IMR-90 (cell line): Measurements from ENCODE around the gene MIER2. TPM values are rescaled to one million over a fixed set of nuclear protein-coding genes. Genes with fewer than 3 reads are reported as not detected.

ENCODE experiments used
- ATAC-seq: fragments of 200-7000 bp; cut with Tn5 transposase; 2 replicates; pipeline ENCODE4 v1.9.1; 2020; ENCODE audit warnings: low read depth, mild to moderate bottlenecking, moderate library complexity
- BruUV-seq: library from RNA; stranded (reverse); fragments of 400-500 nt; replicated peaks from 2 replicates; lab custom pipeline; 2021; lab: Mats Ljungman, UMichigan
- CTCF ChIA-PET: fragments of 300-600 bp; formaldehyde crosslinking; extraction: SDS; loops from one replicate; lab custom pipeline; 2021; ENCODE audit warnings: antibody characterized with exemption; lab: Yijun Ruan, JAX
- POLR2A ChIA-PET: fragments of 300-600 bp; sonication (Branson Sonifier 250); formaldehyde crosslinking; loops from one replicate; lab custom pipeline; 2022; ENCODE audit warnings: antibody characterized with exemption; ENCODE audit not compliant: unreplicated experiment; lab: Charles Lee
- DNase-seq: peaks from one replicate; pipeline ENCODE4 v3.0.0; 2013
- H2AFZ ChIP-seq: replicated peaks from 2 replicates; pipeline ENCODE3; 2013; ENCODE audit warnings: low read length, mild to moderate bottlenecking; ENCODE audit not compliant: poor library complexity
- H2AK5ac ChIP-seq: 2 replicates; pipeline ENCODE4 v1.6.1; 2013; ENCODE audit warnings: low read depth, low read length, inconsistent platforms
- H2AK9ac ChIP-seq: replicated peaks from 2 replicates; pipeline ENCODE3; 2013; ENCODE audit warnings: mild to moderate bottlenecking, low read depth, low read length, moderate library complexity; ENCODE audit not compliant: poor library complexity
- H2BK120ac ChIP-seq: 2 replicates; pipeline ENCODE4 v1.6.1; 2013; ENCODE audit warnings: low read depth, low read length, inconsistent platforms
- H2BK15ac ChIP-seq: 3 replicates; pipeline ENCODE4 v1.6.1; 2013; ENCODE audit warnings: low read depth, low read length, inconsistent platforms
- H2BK20ac ChIP-seq: 2 replicates; pipeline ENCODE4 v1.6.1; 2013; ENCODE audit warnings: low read depth, mild to moderate bottlenecking, inconsistent platforms, low read length, moderate library complexity
- H2BK5ac ChIP-seq: 2 replicates; pipeline ENCODE4 v1.6.1; 2013; ENCODE audit warnings: mild to moderate bottlenecking, low read depth, low read length, inconsistent platforms; ENCODE audit not compliant: poor library complexity, severe bottlenecking
- H3K14ac ChIP-seq: replicated peaks from 2 replicates; pipeline ENCODE4 v1.6.1; 2013; ENCODE audit warnings: low read depth, low read length, inconsistent platforms
- H3K18ac ChIP-seq: 2 replicates; pipeline ENCODE4 v1.6.1; 2013; ENCODE audit warnings: low read depth, low read length, control low read depth
- H3K23ac ChIP-seq: 2 replicates; pipeline ENCODE4 v1.6.1; 2013; ENCODE audit warnings: low read depth, low read length, inconsistent platforms
- H3K27ac ChIP-seq: 2 replicates; pipeline ENCODE4 v1.5.1; 2013; ENCODE audit warnings: mild to moderate bottlenecking, control low read depth, low read length; ENCODE audit not compliant: insufficient read depth
- H3K27me3 ChIP-seq: 2 replicates; pipeline ENCODE4 v1.6.1; 2013; ENCODE audit warnings: low read length; ENCODE audit not compliant: control insufficient read depth, insufficient read depth
- H3K36me3 ChIP-seq: 2 replicates; pipeline ENCODE4 v1.6.1; 2013; ENCODE audit warnings: low read length, mixed read lengths; ENCODE audit not compliant: control insufficient read depth, insufficient read depth
- H3K4ac ChIP-seq: 2 replicates; pipeline ENCODE4 v1.6.1; 2013; ENCODE audit warnings: low read depth, low read length, inconsistent platforms
- H3K4me1 ChIP-seq: 2 replicates; pipeline ENCODE4 v1.6.1; 2013; ENCODE audit warnings: low read length, mixed read lengths; ENCODE audit not compliant: control insufficient read depth, insufficient read depth
- H3K4me2 ChIP-seq: 2 replicates; pipeline ENCODE4 v1.6.1; 2013; ENCODE audit warnings: low read depth, mild to moderate bottlenecking, control low read depth, low read length, moderate library complexity
- H3K4me3 ChIP-seq: 2 replicates; pipeline ENCODE4 v1.5.1; 2013; ENCODE audit warnings: low read depth, mild to moderate bottlenecking, control low read depth, low read length, moderate library complexity; ENCODE audit not compliant: insufficient read depth
- H3K56ac ChIP-seq: 2 replicates; pipeline ENCODE4 v1.6.1; 2013; ENCODE audit warnings: low read length, inconsistent platforms; ENCODE audit not compliant: insufficient read depth; ENCODE audit errors: extremely low read depth
- H3K79me1 ChIP-seq, 2 experiments: 2 replicates each; pipeline ENCODE4 v1.6.1; 2013; ENCODE audit warnings: low read length in 2 of 2, inconsistent platforms in 1 of 2, low read depth in 1 of 2
- H3K9ac ChIP-seq: 2 replicates; pipeline ENCODE4 v1.6.1; 2013; ENCODE audit warnings: low read depth, low read length, control low read depth
- H3K9me1 ChIP-seq: 2 replicates; pipeline ENCODE4 v1.6.1; 2013; ENCODE audit warnings: low read length, inconsistent platforms; ENCODE audit not compliant: insufficient read depth
- H3K9me3 ChIP-seq: 2 replicates; pipeline ENCODE4 v1.6.1; 2013; ENCODE audit warnings: low read length; ENCODE audit not compliant: control insufficient read depth, insufficient read depth
- H4K20me1 ChIP-seq: 2 replicates; pipeline ENCODE4 v1.6.1; 2013; ENCODE audit warnings: low read length, inconsistent platforms; ENCODE audit not compliant: insufficient read depth
- H4K5ac ChIP-seq: 2 replicates; pipeline ENCODE4 v1.6.1; 2013; ENCODE audit warnings: mild to moderate bottlenecking, low read depth, low read length, control low read depth
- H4K8ac ChIP-seq, 2 experiments: 2 replicates each; pipeline ENCODE4 v1.6.1; 2013; ENCODE audit warnings: low read depth in 2 of 2, low read length in 2 of 2, control low read depth in 1 of 2, inconsistent platforms in 1 of 2
- H4K91ac ChIP-seq: 2 replicates; pipeline ENCODE4 v1.6.1; 2013; ENCODE audit warnings: low read depth, low read length, inconsistent platforms; ENCODE audit not compliant: insufficient read depth
- BHLHE40 ChIP-seq: fragments of 150-350 bp; IDR thresholded peaks from 2 replicates; pipeline ENCODE4 v1.6.1; 2016; ENCODE audit warnings: mild to moderate bottlenecking, low read depth, low read length
- CHD1 ChIP-seq: IDR thresholded peaks from 2 replicates; pipeline ENCODE4 v1.6.1; 2012; ENCODE audit warnings: low read depth, low read length, improper control_type of control experiment
- FOS ChIP-seq: fragments of 150-350 bp; IDR thresholded peaks from 2 replicates; pipeline ENCODE4 v1.6.1; 2016; ENCODE audit warnings: low read depth, low read length
- MAFK ChIP-seq: IDR thresholded peaks from 2 replicates; pipeline ENCODE4 v1.6.1; 2012; ENCODE audit warnings: low read depth, low read length, improper control_type of control experiment
- MAZ ChIP-seq: IDR thresholded peaks from 2 replicates; pipeline ENCODE4 v1.6.1; 2012; ENCODE audit warnings: low read depth, mild to moderate bottlenecking, low read length, improper control_type of control experiment, moderate library complexity, borderline replicate concordance
- MXI1 ChIP-seq: IDR thresholded peaks from 2 replicates; pipeline ENCODE4 v1.6.1; 2012; ENCODE audit warnings: low read depth, mild to moderate bottlenecking, low read length, moderate library complexity, borderline replicate concordance
- NFE2L2 ChIP-seq: fragments of 150-350 bp; IDR thresholded peaks from 2 replicates; pipeline ENCODE4 v1.6.1; 2016; ENCODE audit warnings: low read depth, mild to moderate bottlenecking, low read length
- POLR2A ChIP-seq: IDR thresholded peaks from 2 replicates; pipeline ENCODE4 v1.6.1; 2012; ENCODE audit warnings: mild to moderate bottlenecking, low read depth, low read length
- RAD21 ChIP-seq: IDR thresholded peaks from 2 replicates; pipeline ENCODE4 v1.6.1; 2012; ENCODE audit warnings: low read length, improper control_type of control experiment
- RFX5 ChIP-seq: IDR thresholded peaks from 2 replicates; pipeline ENCODE4 v1.8.0; 2012; ENCODE audit warnings: low read depth, mild to moderate bottlenecking, low read length, moderate library complexity
- SMC3 ChIP-seq: fragments of 150-350 bp; IDR thresholded peaks from 2 replicates; pipeline ENCODE4 v1.6.1; 2016; ENCODE audit warnings: low read depth, mild to moderate bottlenecking, antibody characterized with exemption, low read length, moderate library complexity
- WGBS, 2 experiments: methylation state at CpG; one replicate each; pipeline versions ENCODE4 v1.1.5 to v1.1.7; 2013; ENCODE audit warnings: missing lambda C conversion rate in 2 of 2; ENCODE audit not compliant: insufficient read length in 1 of 2; ENCODE audit errors: extremely low coverage in 2 of 2; 5-methylcytosine and 5-hydroxymethylcytosine counted together
- dilution Hi-C: fragments of 300-500 bp; cut with HindIII; formaldehyde crosslinking; loops from one replicate; pipeline ENCODE4 v1.14.3; 2018; ENCODE audit warnings: low sequenced_read_pairs; ENCODE audit not compliant: unreplicated experiment
- in situ Hi-C: fragments of 300-500 bp; cut with MboI; formaldehyde crosslinking; loops from 3 replicates; pipeline ENCODE4 v1.14.3; 2019; ENCODE audit warnings: low sequenced_read_pairs, inconsistent platforms, mixed read lengths
- intact Hi-C: fragments of 100-400 bp; cut with micrococcal nuclease; formaldehyde crosslinking; loops from 2 replicates; pipeline ENCODE4 v1.10.0; 2022
- polyA plus RNA-seq, 3 experiments: library from polyadenylated mRNA; depleted of rRNA; stranded (reverse); fragments of >200 nt; gene quantifications; 2 replicates each; pipeline ENCODE4 v1.2.3, GENCODE V29; 2012; ENCODE audit warnings: low replicate concordance in 1 of 3
- total RNA-seq: library from RNA; depleted of rRNA; stranded (reverse); fragments of >200 nt; gene quantifications from 2 replicates; pipeline ENCODE4 v1.2.3, GENCODE V29; 2012
- TF ChIP-seq, protein P1 (sequence below): fragments of 150-350 bp; IDR thresholded peaks from 2 replicates; pipeline ENCODE4 v1.6.1; 2016; ENCODE audit warnings: low read depth, mild to moderate bottlenecking, low read length, moderate library complexity, borderline replicate concordance
- TF ChIP-seq, protein P2 (sequence below): fragments of 150-350 bp; IDR thresholded peaks from 2 replicates; pipeline ENCODE4 v1.6.1; 2017; ENCODE audit warnings: mild to moderate bottlenecking, antibody characterized with exemption, low read length, low read depth

Gene MIER2
- total and polyA plus RNA-seq, 2 of the 4 experiments (the other 2 are of a cell fraction) = 28.0 to 28.4 TPM

DNA sequence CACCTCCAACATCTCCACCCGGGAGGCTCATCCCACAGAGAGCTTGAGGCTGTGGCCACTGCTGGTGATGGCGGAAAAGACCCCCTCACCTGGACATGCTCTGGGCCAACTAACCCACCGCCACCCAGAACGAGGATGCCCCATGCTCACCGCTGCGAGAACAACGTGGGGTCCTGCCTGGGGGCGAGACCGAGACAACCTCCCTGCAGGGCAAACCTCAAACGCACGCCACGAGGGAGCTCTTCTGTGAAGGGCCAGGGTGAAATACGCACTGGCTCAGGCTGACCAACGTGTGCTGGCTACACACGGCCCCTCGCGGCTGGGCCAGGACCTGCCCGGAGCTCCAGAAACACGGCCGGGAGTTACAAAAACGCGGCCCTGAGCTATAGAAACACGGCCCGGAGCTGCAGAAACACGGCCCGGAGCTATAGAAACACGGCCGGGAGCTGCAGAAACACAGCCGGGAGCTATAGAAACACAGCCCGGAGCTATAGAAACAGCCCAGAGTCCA, 34.4 kb downstream of the MIER2 start:
- no peak overlapping the region for H2BK120ac ChIP-seq
- no peaks in the 10 kb centered on the region for H3K4me1 ChIP-seq
- 0 out of 2 replicates have a peak, but pooled peaks cover 2% of the 10 kb centered on the region for H3K9me1 ChIP-seq
- ChIA-PET POLR2A (no interaction called here), CTCF (interaction anchor here (0.6 kb wide), 1 partner anchor 14 kb away, joined by 3 read pairs; no protein-coding TSS in a partner anchor)
- H4K20me1 ChIP-seq = peaks cover 46% of the 10 kb centered on the region
- peaks cover 73% of the 10 kb centered on the region for H3K36me3 ChIP-seq
- H3K27ac ChIP-seq = no peak overlapping the region
- H3K23ac ChIP-seq = no peak overlapping the region
- H4K91ac ChIP-seq = no peak overlapping the region
- no peak overlapping the region for H2AK9ac ChIP-seq
- H2AFZ ChIP-seq = no peak overlapping the region
- ATAC-seq (no peak), DNase-seq (no peak)
- BruUV-seq = no TSS peak
- no peak overlapping the region for H2AK5ac ChIP-seq
- dilution Hi-C loops (no loop called here), in situ Hi-C loops (no loop called here), intact Hi-C loops (no loop called here)
- no peak overlapping the region for H2BK20ac ChIP-seq
- no peak overlapping the region for H2BK15ac ChIP-seq
- no peak overlapping the region for H3K4me3 ChIP-seq
- WGBS, 2 experiments = 71% methylated on average over 28 of the region's 30 CpGs; no CpG with 5 or more reads in 1 of the 2 experiments
- TF ChIP-seq MXI1 = no peak
- TF ChIP-seq RAD21 = no peak
- TF ChIP-seq BHLHE40 = no peak
- TF ChIP-seq MAZ = no peak
- no peak for TF ChIP-seq POLR2A
- TF ChIP-seq NFE2L2 = no peak
- TF ChIP-seq SMC3 = no peak
- no peak for TF ChIP-seq RFX5
- TF ChIP-seq MAFK = no peak
- no peak for TF ChIP-seq FOS
- no peak for TF ChIP-seq CHD1
- TF ChIP-seq, protein P1, sequence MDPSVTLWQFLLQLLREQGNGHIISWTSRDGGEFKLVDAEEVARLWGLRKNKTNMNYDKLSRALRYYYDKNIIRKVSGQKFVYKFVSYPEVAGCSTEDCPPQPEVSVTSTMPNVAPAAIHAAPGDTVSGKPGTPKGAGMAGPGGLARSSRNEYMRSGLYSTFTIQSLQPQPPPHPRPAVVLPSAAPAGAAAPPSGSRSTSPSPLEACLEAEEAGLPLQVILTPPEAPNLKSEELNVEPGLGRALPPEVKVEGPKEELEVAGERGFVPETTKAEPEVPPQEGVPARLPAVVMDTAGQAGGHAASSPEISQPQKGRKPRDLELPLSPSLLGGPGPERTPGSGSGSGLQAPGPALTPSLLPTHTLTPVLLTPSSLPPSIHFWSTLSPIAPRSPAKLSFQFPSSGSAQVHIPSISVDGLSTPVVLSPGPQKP = no peak
- TF ChIP-seq, protein P2, sequence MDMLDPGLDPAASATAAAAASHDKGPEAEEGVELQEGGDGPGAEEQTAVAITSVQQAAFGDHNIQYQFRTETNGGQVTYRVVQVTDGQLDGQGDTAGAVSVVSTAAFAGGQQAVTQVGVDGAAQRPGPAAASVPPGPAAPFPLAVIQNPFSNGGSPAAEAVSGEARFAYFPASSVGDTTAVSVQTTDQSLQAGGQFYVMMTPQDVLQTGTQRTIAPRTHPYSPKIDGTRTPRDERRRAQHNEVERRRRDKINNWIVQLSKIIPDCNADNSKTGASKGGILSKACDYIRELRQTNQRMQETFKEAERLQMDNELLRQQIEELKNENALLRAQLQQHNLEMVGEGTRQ = no peak
- no peak overlapping the region for H3K4ac ChIP-seq
- H3K4me2 ChIP-seq = no peak overlapping the region
- no peak overlapping the region for H3K18ac ChIP-seq
- no peak overlapping the region for H3K56ac ChIP-seq
- no peak overlapping the region for H3K9ac ChIP-seq
- peaks cover 1 to 42% of the 10 kb centered on the region in 2 experiments; a peak in 3 of 4 replicates for H3K79me1 ChIP-seq
- H4K8ac ChIP-seq = no peak overlapping the region
- H3K9me3 ChIP-seq = no peaks in the 10 kb centered on the region
- no peaks in the 10 kb centered on the region for H3K27me3 ChIP-seq
- H3K14ac ChIP-seq = no peak overlapping the region
- H2BK5ac ChIP-seq = no peak overlapping the region
- no peak overlapping the region for H4K5ac ChIP-seq
